ENCODE data around the gene RABL3. TPM values are rescaled to one million over a fixed set of nuclear protein-coding genes. Genes with fewer than 3 reads are reported as not detected.

Gene RABL3
- total and polyA plus RNA-seq, 2 of the 13 experiments (the other 11 are each of a cell fraction or from before 2014, with no cell fraction given), result 4.8 to 31.9 TPM

DNA sequence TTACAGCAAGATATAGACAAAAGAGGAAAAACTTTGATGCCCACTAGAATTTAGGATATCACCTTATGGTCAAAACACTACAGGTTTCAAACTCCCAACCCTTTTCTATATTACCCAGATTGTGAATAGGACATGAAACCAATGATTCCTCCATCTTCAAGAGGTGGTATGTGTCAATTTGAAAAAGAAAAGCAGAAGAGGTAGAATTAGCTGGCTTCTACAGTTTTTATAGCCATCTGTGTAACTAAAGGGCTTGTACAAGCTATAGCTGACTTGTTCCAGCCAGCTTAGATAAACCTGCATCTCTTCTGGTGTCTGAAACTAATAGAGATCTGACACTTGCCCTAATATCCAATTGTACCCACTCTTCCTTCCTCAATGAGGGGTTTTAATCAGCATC, 35.4 kb downstream of the RABL3 start (continued):
- TF ChIP-seq, protein P1, sequence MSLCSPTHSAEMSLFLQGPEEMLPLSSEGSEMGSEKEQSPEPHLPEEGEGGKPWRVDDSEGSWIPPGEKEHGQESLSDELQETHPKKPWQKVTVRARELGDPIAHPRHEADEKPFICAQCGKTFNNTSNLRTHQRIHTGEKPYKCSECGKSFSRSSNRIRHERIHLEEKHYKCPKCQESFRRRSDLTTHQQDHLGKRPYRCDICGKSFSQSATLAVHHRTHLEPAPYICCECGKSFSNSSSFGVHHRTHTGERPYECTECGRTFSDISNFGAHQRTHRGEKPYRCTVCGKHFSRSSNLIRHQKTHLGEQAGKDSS (CRISPR knock-in tag; IDR thresholded peaks at IDR 0.05; ENCODE audit: borderline replicate concordance, low read depth), result no peak
- no peak for TF ChIP-seq CBX1 (IDR thresholded peaks at IDR 0.05; ENCODE audit: low read depth)
- no peak for TF ChIP-seq REPIN1 (CRISPR knock-in tag; IDR thresholded peaks at IDR 0.05; ENCODE audit: borderline replicate concordance, low read depth)
- TF ChIP-seq, protein P2, sequence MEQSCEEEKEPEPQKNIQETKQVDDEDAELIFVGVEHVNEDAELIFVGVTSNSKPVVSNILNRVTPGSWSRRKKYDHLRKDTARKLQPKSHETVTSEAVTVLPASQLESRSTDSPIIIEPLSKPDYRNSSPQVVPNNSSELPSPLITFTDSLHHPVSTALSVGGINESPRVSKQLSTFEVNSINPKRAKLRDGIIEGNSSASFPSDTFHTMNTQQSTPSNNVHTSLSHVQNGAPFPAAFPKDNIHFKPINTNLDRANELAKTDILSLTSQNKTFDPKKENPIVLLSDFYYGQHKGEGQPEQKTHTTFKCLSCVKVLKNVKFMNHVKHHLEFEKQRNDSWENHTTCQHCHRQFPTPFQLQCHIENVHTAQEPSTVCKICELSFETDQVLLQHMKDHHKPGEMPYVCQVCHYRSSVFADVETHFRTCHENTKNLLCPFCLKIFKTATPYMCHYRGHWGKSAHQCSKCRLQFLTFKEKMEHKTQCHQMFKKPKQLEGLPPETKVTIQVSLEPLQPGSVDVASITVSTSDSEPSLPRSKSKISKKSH (CRISPR knock-in tag; IDR thresholded peaks at IDR 0.05; ENCODE audit: borderline replicate concordance), result no peak
- TF ChIP-seq, protein P3, sequence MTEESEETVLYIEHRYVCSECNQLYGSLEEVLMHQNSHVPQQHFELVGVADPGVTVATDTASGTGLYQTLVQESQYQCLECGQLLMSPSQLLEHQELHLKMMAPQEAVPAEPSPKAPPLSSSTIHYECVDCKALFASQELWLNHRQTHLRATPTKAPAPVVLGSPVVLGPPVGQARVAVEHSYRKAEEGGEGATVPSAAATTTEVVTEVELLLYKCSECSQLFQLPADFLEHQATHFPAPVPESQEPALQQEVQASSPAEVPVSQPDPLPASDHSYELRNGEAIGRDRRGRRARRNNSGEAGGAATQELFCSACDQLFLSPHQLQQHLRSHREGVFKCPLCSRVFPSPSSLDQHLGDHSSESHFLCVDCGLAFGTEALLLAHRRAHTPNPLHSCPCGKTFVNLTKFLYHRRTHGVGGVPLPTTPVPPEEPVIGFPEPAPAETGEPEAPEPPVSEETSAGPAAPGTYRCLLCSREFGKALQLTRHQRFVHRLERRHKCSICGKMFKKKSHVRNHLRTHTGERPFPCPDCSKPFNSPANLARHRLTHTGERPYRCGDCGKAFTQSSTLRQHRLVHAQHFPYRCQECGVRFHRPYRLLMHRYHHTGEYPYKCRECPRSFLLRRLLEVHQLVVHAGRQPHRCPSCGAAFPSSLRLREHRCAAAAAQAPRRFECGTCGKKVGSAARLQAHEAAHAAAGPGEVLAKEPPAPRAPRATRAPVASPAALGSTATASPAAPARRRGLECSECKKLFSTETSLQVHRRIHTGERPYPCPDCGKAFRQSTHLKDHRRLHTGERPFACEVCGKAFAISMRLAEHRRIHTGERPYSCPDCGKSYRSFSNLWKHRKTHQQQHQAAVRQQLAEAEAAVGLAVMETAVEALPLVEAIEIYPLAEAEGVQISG (CRISPR knock-in tag; IDR thresholded peaks at IDR 0.05), result no peak
- TF ChIP-seq ZNF766 (CRISPR knock-in tag; IDR thresholded peaks at IDR 0.05; ENCODE audit: borderline replicate concordance), result no peak
- no peak for TF ChIP-seq ZMAT3 (CRISPR knock-in tag; conservative IDR thresholded peaks at IDR 0.05)
- TF ChIP-seq ZNF672 (CRISPR knock-in tag; IDR thresholded peaks at IDR 0.05), result no peak

Data from HepG2 (cell line).